Activated naive CD4-positive, alpha-beta T cell treated with anti-CD3 and anti-CD28 coated beads, Interleukin-2, amount 10 ng/mL, durations not matched to agents 7 days and 5 days (primary cell): ENCODE measurements around the gene GNAS-AS1.
A peak's percentile ranks its signal among the peaks of the same experiment; 100 is the strongest.

Experiments used
- CTCF ChIA-PET: fragments of 350-600 bp; sonication (Branson Sonifier 250); formaldehyde crosslinking; loops from one replicate; lab custom pipeline; 2021; ENCODE audit warnings: antibody characterized with exemption; lab: Charles Lee
- DNase-seq: peaks from one replicate; pipeline ENCODE4 v3.0.0-alpha.2; 2020
- H3K27ac Mint-ChIP-seq: one replicate; pipeline ENCODE4 v1.8.0; 2021; ENCODE audit warnings: mild to moderate bottlenecking, moderate library complexity, mixed read lengths
- H3K27me3 Mint-ChIP-seq: one replicate; pipeline ENCODE4 v1.8.0; 2021; ENCODE audit warnings: mild to moderate bottlenecking, mixed read lengths
- H3K36me3 Mint-ChIP-seq: one replicate; pipeline ENCODE4 v1.8.0; 2021; ENCODE audit warnings: mixed read lengths
- H3K4me1 Mint-ChIP-seq: one replicate; pipeline ENCODE4 v1.8.0; 2021; ENCODE audit warnings: mixed read lengths
- H3K4me3 Mint-ChIP-seq: one replicate; pipeline ENCODE4 v1.8.0; 2021; ENCODE audit warnings: mild to moderate bottlenecking, moderate library complexity, mixed read lengths
- H3K9me3 Mint-ChIP-seq: one replicate; pipeline ENCODE4 v1.8.0; 2021; ENCODE audit warnings: mixed read lengths

GNAS-AS1 gene

GRCh38 chr20:58891086-58891717, 40.5 kb upstream of the GNAS-AS1 start:
- Mint-ChIP-seq H3K9me3 (no peaks in the 10 kb centered on the region), H3K4me1 (peaks cover 52% of the 10 kb centered on the region)
- CTCF ChIA-PET = no interaction called here

GRCh38 chr20:58890518-58891085, 39.9 kb upstream of the GNAS-AS1 start:
- H3K4me1 Mint-ChIP-seq = peaks cover 50% of the 10 kb centered on the region
- H3K36me3 Mint-ChIP-seq = peaks cover 22% of the 10 kb centered on the region
- H3K9me3 Mint-ChIP-seq = no peaks in the 10 kb centered on the region
- H3K27ac Mint-ChIP-seq = peak overlapping the region; percentile 98
- H3K4me3 Mint-ChIP-seq = peak overlapping the region; percentile 94
- peaks cover 5% of the 10 kb centered on the region for H3K27me3 Mint-ChIP-seq
- DNase-seq = peak; percentile 76
- CTCF ChIA-PET = interaction anchor here (0.5 kb wide), 1 partner anchor 580 kb away, joined by 3 read pairs; no protein-coding TSS in a partner anchor

More at GRCh38 chr20:58891086-58891717, 40.5 kb upstream of the GNAS-AS1 start:
- peaks cover 5% of the 10 kb centered on the region for H3K27me3 Mint-ChIP-seq
- peak; percentile 78 for DNase-seq
- peak overlapping the region; percentile 76 for H3K4me3 Mint-ChIP-seq
- H3K27ac Mint-ChIP-seq = peak overlapping the region; percentile 89
- peaks cover 27% of the 10 kb centered on the region for H3K36me3 Mint-ChIP-seq

GRCh38 chr20:58889798-58890517, 39.3 kb upstream of the GNAS-AS1 start:
- CTCF ChIA-PET = interaction anchor here (0.5 to 1.4 kb wide), 2 partner anchors 239 to 579 kb away, joined by 3 to 5 read pairs; partner anchors contain the start of gene STX16
- H3K4me1 Mint-ChIP-seq = peaks cover 44% of the 10 kb centered on the region

GRCh38 chr20:58889334-58889760, 38.6 kb upstream of the GNAS-AS1 start:
- Mint-ChIP-seq H3K36me3 (peaks cover 11% of the 10 kb centered on the region), H3K27me3 (peaks cover 5% of the 10 kb centered on the region), H3K9me3 (no peaks in the 10 kb centered on the region), H3K4me1 (peaks cover 38% of the 10 kb centered on the region), H3K27ac (peak overlapping the region; percentile 93), H3K4me3 (peak overlapping the region; percentile 88)
- no peak for DNase-seq
- CTCF ChIA-PET = interaction anchor here (1.4 kb wide), 1 partner anchor 238 kb away, joined by 5 read pairs; the partner anchor contains the start of gene STX16

More at GRCh38 chr20:58889798-58890517, 39.3 kb upstream of the GNAS-AS1 start:
- Mint-ChIP-seq H3K27ac (peak overlapping the region; percentile 98), H3K9me3 (no peaks in the 10 kb centered on the region), H3K4me3 (peak overlapping the region; percentile 94), H3K27me3 (peaks cover 5% of the 10 kb centered on the region), H3K36me3 (peaks cover 17% of the 10 kb centered on the region)
- DNase-seq = no peak

- Mint-ChIP-seq H3K27me3 (peaks cover 5% of the 10 kb centered on the region), H3K4me3 (peak overlapping the region; percentile 80), H3K27ac (peak overlapping the region; percentile 82), H3K4me1 (peaks cover 31% of the 10 kb centered on the region), H3K36me3 (peaks cover 10% of the 10 kb centered on the region), H3K9me3 (no peaks in the 10 kb centered on the region)
- peak; percentile 89 for DNase-seq
- CTCF ChIA-PET = interaction anchor here (1.4 kb wide), 1 partner anchor 237 kb away, joined by 5 read pairs; the partner anchor contains the start of gene STX16
Observed at GRCh38 chr20:58888521-58889333, 38.0 kb upstream of the GNAS-AS1 start.

- H3K36me3 Mint-ChIP-seq = peaks cover 6% of the 10 kb centered on the region
- DNase-seq = no peak
- CTCF ChIA-PET = no interaction called here
- H3K27ac Mint-ChIP-seq = peak overlapping the region; percentile 82
- peaks cover 26% of the 10 kb centered on the region for H3K4me1 Mint-ChIP-seq
- H3K9me3 Mint-ChIP-seq = no peaks in the 10 kb centered on the region
- peak overlapping the region; percentile 80 for H3K4me3 Mint-ChIP-seq
- peaks cover 9% of the 10 kb centered on the region for H3K27me3 Mint-ChIP-seq
Observed at GRCh38 chr20:58888103-58888502, 37.4 kb upstream of the GNAS-AS1 start.

- CTCF ChIA-PET = interaction anchor here (0.5 to 2.1 kb wide), 3 partner anchors 10 to 21 kb away, joined by 3 to 8 read pairs (median 3); no protein-coding TSS in a partner anchor
- peaks cover 5% of the 10 kb centered on the region for H3K27me3 Mint-ChIP-seq
- H3K4me3 Mint-ChIP-seq = no peak overlapping the region
- DNase-seq = no peak
- H3K9me3 Mint-ChIP-seq = no peaks in the 10 kb centered on the region
- no peaks in the 10 kb centered on the region for H3K36me3 Mint-ChIP-seq
- no peak overlapping the region for H3K27ac Mint-ChIP-seq
- H3K4me1 Mint-ChIP-seq = peaks cover 26% of the 10 kb centered on the region
Observed at GRCh38 chr20:58886546-58886945, 35.8 kb upstream of the GNAS-AS1 start.

GRCh38 chr20:58884966-58885365, 34.3 kb upstream of the GNAS-AS1 start:
- Mint-ChIP-seq H3K4me3 (no peak overlapping the region), H3K27me3 (peaks cover 5% of the 10 kb centered on the region), H3K9me3 (no peaks in the 10 kb centered on the region), H3K27ac (no peak overlapping the region), H3K36me3 (no peaks in the 10 kb centered on the region), H3K4me1 (peaks cover 30% of the 10 kb centered on the region)
- DNase-seq = no peak
- CTCF ChIA-PET = no interaction called here

- H3K9me3 Mint-ChIP-seq = no peaks in the 10 kb centered on the region
- no peak overlapping the region for H3K4me3 Mint-ChIP-seq
- CTCF ChIA-PET = interaction anchor here (0.8 kb wide), 1 partner anchor 13 kb away, joined by 3 read pairs; no protein-coding TSS in a partner anchor
- no peak overlapping the region for H3K27ac Mint-ChIP-seq
- no peaks in the 10 kb centered on the region for H3K36me3 Mint-ChIP-seq
- peaks cover 42% of the 10 kb centered on the region for H3K4me1 Mint-ChIP-seq
- peaks cover 5% of the 10 kb centered on the region for H3K27me3 Mint-ChIP-seq
- no peak for DNase-seq
Observed at GRCh38 chr20:58883241-58883691, 32.6 kb upstream of the GNAS-AS1 start.

- Mint-ChIP-seq H3K9me3 (no peaks in the 10 kb centered on the region), H3K4me1 (peaks cover 43% of the 10 kb centered on the region), H3K4me3 (no peak overlapping the region), H3K27ac (no peak overlapping the region), H3K36me3 (no peaks in the 10 kb centered on the region), H3K27me3 (peaks cover 5% of the 10 kb centered on the region)
- no peak for DNase-seq
- CTCF ChIA-PET = interaction anchor here (1.7 kb wide), 1 partner anchor 15 kb away, joined by 4 read pairs; no protein-coding TSS in a partner anchor
Observed at GRCh38 chr20:58882704-58883089, 32.0 kb upstream of the GNAS-AS1 start.

GRCh38 chr20:58880994-58881752, 30.5 kb upstream of the GNAS-AS1 start:
- CTCF ChIA-PET = interaction anchor here (0.7 to 1.7 kb wide), 3 partner anchors 9 to 208 kb away, joined by 3 to 4 read pairs (median 4); no protein-coding TSS in a partner anchor
- no peak overlapping the region for H3K4me3 Mint-ChIP-seq
- no peaks in the 10 kb centered on the region for H3K9me3 Mint-ChIP-seq
- H3K36me3 Mint-ChIP-seq = no peaks in the 10 kb centered on the region
- peaks cover 43% of the 10 kb centered on the region for H3K4me1 Mint-ChIP-seq
- H3K27me3 Mint-ChIP-seq = peaks cover 5% of the 10 kb centered on the region
- H3K27ac Mint-ChIP-seq = no peak overlapping the region
- peak; percentile 32 for DNase-seq

- no peak overlapping the region for H3K27ac Mint-ChIP-seq
- H3K4me3 Mint-ChIP-seq = no peak overlapping the region
- no peaks in the 10 kb centered on the region for H3K36me3 Mint-ChIP-seq
- CTCF ChIA-PET = interaction anchor here (0.7 to 1.2 kb wide), 3 partner anchors 229 to 634 kb away, joined by 3 to 4 read pairs (median 3); partner anchors contain the start of gene STX16
- H3K4me1 Mint-ChIP-seq = peaks cover 39% of the 10 kb centered on the region
- H3K27me3 Mint-ChIP-seq = peaks cover 5% of the 10 kb centered on the region
- DNase-seq = no peak
- no peaks in the 10 kb centered on the region for H3K9me3 Mint-ChIP-seq
Observed at GRCh38 chr20:58880441-58880840, 29.7 kb upstream of the GNAS-AS1 start.
